A673 (cell line): Measurements from ENCODE around the gene CUTA. TPM values are rescaled to one million over a fixed set of nuclear protein-coding genes. Genes with fewer than 3 reads are reported as not detected.

ENCODE experiments used
- BruUV-seq: library from RNA; stranded (reverse); fragments of 400-500 nt; replicated peaks from 2 replicates; lab custom pipeline; 2021; lab: Mats Ljungman, UMichigan
- CTCF ChIA-PET: fragments of 300-600 bp; sonication (Branson Sonifier 250); formaldehyde crosslinking; loops from one replicate; lab custom pipeline; 2022; ENCODE audit warnings: antibody characterized with exemption; lab: Charles Lee
- POLR2A ChIA-PET: fragments of 300-600 bp; sonication (Branson Sonifier 250); formaldehyde crosslinking; loops from one replicate; lab custom pipeline; 2022; ENCODE audit warnings: antibody characterized with exemption; ENCODE audit not compliant: low non-redundant PET; lab: Charles Lee
- DNase-seq: peaks from one replicate; pipeline ENCODE4 v3.0.0-alpha.2; 2015; ENCODE audit warnings: low spot score
- H3K27ac ChIP-seq: fragments of 200-600 bp; sonication (generic); 2 replicates; pipeline ENCODE4 v1.5.1; 2016; ENCODE audit warnings: mixed run types, low read depth, mild to moderate bottlenecking, mixed read lengths, antibody characterized with exemption, low read length; ENCODE audit not compliant: poor library complexity, severe bottlenecking
- H3K27me3 ChIP-seq: fragments of 200-600 bp; sonication (generic); replicated peaks from 2 replicates; pipeline ENCODE4 v1.6.1; 2017; ENCODE audit warnings: mixed run types, low read depth, mild to moderate bottlenecking, mixed read lengths, antibody characterized with exemption, low read length; ENCODE audit not compliant: insufficient read depth, poor library complexity
- H3K36me3 ChIP-seq: fragments of 200-600 bp; sonication (generic); 2 replicates; pipeline ENCODE4 v1.6.1; 2016; ENCODE audit warnings: mixed run types, mild to moderate bottlenecking, mixed read lengths, antibody characterized with exemption, low read length; ENCODE audit not compliant: insufficient read depth, poor library complexity, severe bottlenecking
- H3K4me1 ChIP-seq: fragments of 200-600 bp; sonication (generic); 2 replicates; pipeline ENCODE4 v1.6.1; 2017; ENCODE audit warnings: mixed run types, mild to moderate bottlenecking, mixed read lengths, antibody characterized with exemption, low read length; ENCODE audit not compliant: insufficient read depth, poor library complexity, severe bottlenecking
- H3K4me3 ChIP-seq: fragments of 200-600 bp; sonication (generic); 2 replicates; pipeline ENCODE4 v1.5.1; 2016; ENCODE audit warnings: low read depth, mixed run types, mild to moderate bottlenecking, mixed read lengths, low read length; ENCODE audit not compliant: poor library complexity, severe bottlenecking
- H3K9me3 ChIP-seq: fragments of 200-600 bp; sonication (generic); 2 replicates; pipeline ENCODE4 v1.6.1; 2016; ENCODE audit warnings: mixed run types, low read depth, mild to moderate bottlenecking, mixed read lengths, antibody characterized with exemption, low read length; ENCODE audit not compliant: poor library complexity, severe bottlenecking
- CTCF ChIP-seq: fragments of 300-800, 200-600 bp; sonication (generic); conservative IDR thresholded peaks from 2 replicates; pipeline ENCODE4 v1.5.1; 2017; ENCODE audit warnings: low read depth, mild to moderate bottlenecking, antibody characterized with exemption, low read length, moderate library complexity, mixed read lengths
- EZH2 ChIP-seq: fragments of 200-600 bp; sonication (generic); IDR thresholded peaks from 2 replicates; pipeline ENCODE4 v1.6.1; 2017; ENCODE audit warnings: borderline replicate concordance, low read depth, mild to moderate bottlenecking, mixed read lengths, antibody characterized with exemption, low read length; ENCODE audit not compliant: poor library complexity, severe bottlenecking
- intact Hi-C: fragments of 100-400 bp; cut with micrococcal nuclease; formaldehyde crosslinking; loops from one replicate; pipeline ENCODE4 v1.10.0; 2022; ENCODE audit not compliant: unreplicated experiment
- total RNA-seq: library from RNA; stranded (reverse); gene quantifications from 2 replicates; pipeline ENCODE4 v1.2.3, GENCODE V29; 2021

Gene CUTA
- total RNA-seq, 1 experiment from 2014 or later, result 221 TPM

- Histone ChIP-seq H3K27ac (peak overlapping the region; percentile 98), H3K4me3 (peak overlapping the region; percentile 98), H3K36me3 (peaks cover 20% of the 10 kb centered on the region), H3K4me1 (peaks cover 19% of the 10 kb centered on the region), H3K27me3 (no peaks in the 10 kb centered on the region), H3K9me3 (no peaks in the 10 kb centered on the region)
- no peak for DNase-seq
- TF ChIP-seq EZH2, result no peak
- TF ChIP-seq CTCF, result no peak
- POLR2A ChIA-PET, result no interaction called here
- BruUV-seq, result no TSS peak
- CTCF ChIA-PET, result no interaction called here
- intact Hi-C loops, result loop anchor here (5.0 to 10.0 kb wide), 2 partner anchors 76 to 188 kb away; partner anchors contain the start of genes HSD17B8, RING1, RXRB and SLC39A7
Observed at GRCh38 chr6:33392979-33393378, 24.9 kb downstream of the CUTA start.

GRCh38 chr6:33392595-33392948 is 25.3 kb downstream of the CUTA start:
- DNase-seq, result no peak
- POLR2A ChIA-PET, result no interaction called here
- Histone ChIP-seq H3K27ac (peak overlapping the region; percentile 98), H3K36me3 (peaks cover 16% of the 10 kb centered on the region), H3K27me3 (no peaks in the 10 kb centered on the region), H3K9me3 (no peaks in the 10 kb centered on the region), H3K4me3 (peak overlapping the region; percentile 98), H3K4me1 (peaks cover 19% of the 10 kb centered on the region)
- intact Hi-C loops, result loop anchor here (5.0 to 10.0 kb wide), 2 partner anchors 75 to 188 kb away; partner anchors contain the start of genes HSD17B8, RING1, RXRB and SLC39A7
- BruUV-seq, result TSS peak; percentile 68
- CTCF ChIA-PET, result no interaction called here
- TF ChIP-seq CTCF (no peak), EZH2 (no peak)

- H3K36me3 ChIP-seq, result peaks cover 15% of the 10 kb centered on the region
- POLR2A ChIA-PET, result no interaction called here
- TF ChIP-seq EZH2 (no peak), CTCF (no peak)
- peaks cover 19% of the 10 kb centered on the region for H3K4me1 ChIP-seq
- no TSS peak for BruUV-seq
- DNase-seq, result peak; percentile 42
- peak overlapping the region; percentile 98 for H3K4me3 ChIP-seq
- CTCF ChIA-PET, result no interaction called here
- H3K27ac ChIP-seq, result peak overlapping the region; percentile 98
- H3K9me3 ChIP-seq, result no peaks in the 10 kb centered on the region
- intact Hi-C loops, result loop anchor here (2.0 to 10.0 kb wide), 3 partner anchors 35 to 187 kb away; partner anchors contain the start of genes HSD17B8, RING1, RXRB and SLC39A7
- no peaks in the 10 kb centered on the region for H3K27me3 ChIP-seq
Observed at GRCh38 chr6:33391922-33392594, 25.8 kb downstream of the CUTA start.
